Stimulated activated naive CD4-positive, alpha-beta T cell (primary cell): ENCODE data around the gene CLCNKA.

Experiments
- DNase-seq, 6 experiments: peaks; one replicate each; lab custom pipeline; 2025; lab: John Stamatoyannopoulos, UW

CLCNKA gene

GRCh38 chr1:16063226-16063829 is 41.5 kb downstream of the CLCNKA start:
- DNase-seq, result no peak

- no peak for DNase-seq
These were observed 42.1 kb downstream of the CLCNKA start for GRCh38 chr1:16063921-16064320.

GRCh38 chr1:16064536-16065268 is 42.9 kb downstream of the CLCNKA start:
- DNase-seq, result no peak

GRCh38 chr1:16065269-16065576 is 43.4 kb downstream of the CLCNKA start:
- no peak for DNase-seq

GRCh38 chr1:16066245-16066644 is 44.4 kb downstream of the CLCNKA start:
- DNase-seq, result no peak

GRCh38 chr1:16067127-16067768 is 45.4 kb downstream of the CLCNKA start:
- no peak for DNase-seq

- DNase-seq, result no peak
These were observed 46.1 kb downstream of the CLCNKA start for GRCh38 chr1:16067933-16068332.

- no peak for DNase-seq
These were observed 46.8 kb downstream of the CLCNKA start for GRCh38 chr1:16068356-16069270.

GRCh38 chr1:16070640-16071355 is 49.0 kb downstream of the CLCNKA start:
- no peak for DNase-seq

GRCh38 chr1:16071614-16072013 is 49.8 kb downstream of the CLCNKA start:
- no peak for DNase-seq

GRCh38 chr1:16072095-16072494 is 50.3 kb downstream of the CLCNKA start:
- no peak for DNase-seq

GRCh38 chr1:16072616-16073484 is 51.0 kb downstream of the CLCNKA start:
- no peak for DNase-seq

- peak in 5 of 6 experiments; percentile 6 to 54 (median 25) for DNase-seq
These were observed 51.8 kb downstream of the CLCNKA start, which contains the start of gene FAM131C for GRCh38 chr1:16073490-16074119. Gene FAM131C (minus strand): TSS chr1:16073651. CDS start chr1:16073442, 209 bp downstream.

GRCh38 chr1:16074217-16074616 is 52.4 kb downstream of the CLCNKA start:
- DNase-seq, result no peak

- DNase-seq, result no peak
These were observed 53.6 kb downstream of the CLCNKA start for GRCh38 chr1:16075337-16076030.

- DNase-seq, result no peak
These were observed 54.4 kb downstream of the CLCNKA start for GRCh38 chr1:16076031-16076864.

- no peak for DNase-seq
These were observed 55.0 kb downstream of the CLCNKA start for GRCh38 chr1:16076865-16077238.

- DNase-seq, result no peak
These were observed 55.8 kb downstream of the CLCNKA start for GRCh38 chr1:16077406-16078245.
